NCI-H1436 (cell line): ENCODE measurements around the gene ARHGEF38.

Experiments
- DNase-seq: peaks from one replicate; lab custom pipeline; 2025; lab: John Stamatoyannopoulos, UW

Gene ARHGEF38

DNA sequence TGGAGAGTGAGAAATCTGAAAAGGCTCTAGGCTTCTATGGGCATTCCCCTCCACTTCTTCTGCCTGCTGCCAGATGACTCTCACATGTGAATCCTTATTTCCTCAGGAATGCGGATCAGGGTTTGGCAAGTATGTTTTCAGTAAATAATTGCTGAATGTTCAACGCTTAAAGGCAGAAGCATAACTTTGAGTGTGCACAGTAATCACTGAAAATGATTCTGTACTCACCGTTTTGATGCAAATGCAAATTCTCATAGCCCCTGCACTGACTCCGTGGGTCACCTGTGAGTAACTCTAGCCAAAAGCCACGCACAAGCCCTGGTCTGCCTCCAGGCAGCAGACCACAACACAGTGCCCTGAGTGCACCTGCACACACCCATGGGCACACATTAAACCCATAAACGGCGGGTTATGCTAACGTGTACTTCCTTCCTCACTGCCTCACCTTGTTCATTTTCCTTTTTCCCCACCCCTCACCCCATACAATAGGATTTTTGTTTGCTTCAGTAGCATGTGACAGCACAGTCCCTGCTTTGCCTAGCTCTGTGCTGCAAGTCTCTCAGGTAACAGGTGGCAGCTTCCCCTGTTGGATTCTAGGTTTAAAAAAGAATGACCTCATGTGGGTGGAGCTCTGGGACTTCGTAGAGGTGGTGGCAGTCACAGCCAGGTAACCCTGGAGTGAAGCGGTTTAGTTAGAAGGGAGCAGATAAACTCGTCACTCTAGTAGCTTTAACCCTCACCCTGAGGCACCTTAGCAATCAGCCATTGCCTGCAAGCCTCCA lies at the start of gene ARHGEF38:
TSS of gene ARHGEF38 (plus strand) at position 656 of the 782 bp plus-strand sequence. CDS start 146 bp downstream, outside the sequence.
- DNase-seq = peak; percentile 62

DNA sequence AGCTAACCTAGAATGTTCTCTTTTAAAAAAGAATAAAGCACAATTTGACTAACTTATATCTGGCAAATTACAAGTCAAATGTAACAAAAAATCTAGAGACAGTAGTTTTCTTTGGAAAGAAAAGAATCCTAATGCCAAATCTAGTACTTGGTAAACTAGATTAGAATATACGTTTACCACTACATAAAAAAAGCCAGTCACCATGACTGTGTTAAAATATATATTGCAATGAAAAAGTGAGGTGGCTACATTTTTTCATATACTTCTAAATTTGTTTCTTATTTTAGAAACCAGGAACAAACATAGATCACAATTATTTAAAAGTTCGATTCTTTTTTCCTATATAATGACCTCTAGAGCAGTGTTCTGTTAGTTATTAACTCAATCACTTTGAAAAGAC lies 48.9 kb upstream of the ARHGEF38 start:
- no peak for DNase-seq

DNA sequence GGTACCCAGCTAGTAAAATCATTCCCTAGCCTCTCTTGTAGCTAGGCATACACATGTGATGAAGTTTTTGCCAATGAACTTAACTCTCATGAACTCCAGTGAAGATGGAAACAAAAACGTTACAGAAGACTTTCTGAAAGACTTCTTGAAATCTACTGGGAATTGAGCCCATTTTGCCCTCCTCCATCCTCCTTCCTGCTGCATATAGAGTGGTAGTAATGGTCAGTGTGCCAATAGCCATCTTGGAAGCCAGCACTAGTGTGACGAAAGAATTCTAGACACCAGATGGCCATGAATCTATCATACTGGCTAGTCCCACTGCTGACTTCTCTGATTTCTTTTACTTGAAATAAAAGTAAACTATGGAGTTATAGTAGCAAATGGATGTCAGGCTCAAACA lies 47.7 kb upstream of the ARHGEF38 start:
- no peak for DNase-seq

DNA sequence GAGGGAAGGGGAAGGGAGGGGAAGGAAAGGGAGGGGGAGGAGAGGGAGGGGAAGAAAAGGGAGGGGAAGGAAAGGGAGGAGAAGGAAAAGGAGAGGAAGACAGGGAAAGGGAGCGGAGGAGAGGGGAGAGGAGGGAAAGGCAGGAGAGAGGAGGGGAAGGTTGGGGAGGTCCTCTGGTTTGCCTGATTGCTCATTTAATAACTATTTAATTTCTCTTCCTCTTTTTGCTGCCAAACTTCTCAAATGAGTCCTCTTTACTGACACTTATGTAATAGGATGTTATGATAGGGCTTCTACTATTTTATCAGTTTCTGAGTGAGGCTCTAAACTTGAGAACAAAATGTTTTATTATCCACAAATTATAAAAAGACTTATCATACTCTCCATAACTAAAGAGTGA lies 43.1 kb upstream of the ARHGEF38 start:
- no peak for DNase-seq

DNA sequence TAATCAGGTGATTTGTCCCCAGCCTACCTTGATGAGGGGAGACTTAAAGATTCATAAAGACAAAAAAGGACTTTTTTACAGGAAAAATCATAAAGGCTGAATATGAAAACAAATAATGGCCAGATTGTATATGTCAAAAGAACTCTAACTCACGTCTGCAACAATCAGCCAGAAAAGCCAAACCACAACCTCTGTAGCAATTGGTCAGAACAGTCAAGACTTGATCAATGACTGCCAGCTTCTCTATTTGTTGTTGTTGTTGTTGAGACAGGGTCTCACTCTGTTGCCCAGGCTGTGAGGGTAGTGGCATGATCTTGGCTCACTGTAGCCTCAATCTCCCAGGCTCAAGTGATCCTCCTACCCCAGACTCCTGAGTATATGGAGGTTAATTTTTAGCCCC lies 42.7 kb upstream of the ARHGEF38 start:
- no peak for DNase-seq

DNA sequence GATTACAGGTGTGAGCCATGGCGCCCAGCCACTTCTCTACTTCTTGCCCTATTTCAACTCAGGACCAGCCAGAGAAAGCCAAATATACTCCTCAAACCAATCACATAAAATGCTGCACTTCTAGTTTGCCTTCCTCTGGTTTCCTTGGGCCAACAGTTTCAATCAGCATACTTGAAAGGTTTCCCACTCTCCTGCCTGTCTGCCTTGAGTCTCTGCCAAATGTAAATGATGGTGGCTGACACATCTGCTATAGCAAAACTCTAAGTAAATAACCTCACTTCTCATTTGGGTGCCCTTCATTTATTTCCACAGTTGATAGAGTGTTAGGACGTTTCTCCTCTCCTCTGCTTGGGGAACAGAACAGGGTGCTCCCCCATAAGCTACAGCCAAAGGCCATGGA lies 42.2 kb upstream of the ARHGEF38 start:
- no peak for DNase-seq

- peak; percentile 62 for DNase-seq
Observed at GRCh38 chr4:105520819-105521790, 31.3 kb upstream of the ARHGEF38 start.

GRCh38 chr4:105526656-105527055 lies 25.8 kb upstream of the ARHGEF38 start:
- no peak for DNase-seq

GRCh38 chr4:105527081-105527480 lies 25.3 kb upstream of the ARHGEF38 start:
- DNase-seq = no peak

GRCh38 chr4:105536601-105537000 lies 15.8 kb upstream of the ARHGEF38 start:
- no peak for DNase-seq

- no peak for DNase-seq
Observed at GRCh38 chr4:105541420-105541819, 11.0 kb upstream of the ARHGEF38 start.

DNA sequence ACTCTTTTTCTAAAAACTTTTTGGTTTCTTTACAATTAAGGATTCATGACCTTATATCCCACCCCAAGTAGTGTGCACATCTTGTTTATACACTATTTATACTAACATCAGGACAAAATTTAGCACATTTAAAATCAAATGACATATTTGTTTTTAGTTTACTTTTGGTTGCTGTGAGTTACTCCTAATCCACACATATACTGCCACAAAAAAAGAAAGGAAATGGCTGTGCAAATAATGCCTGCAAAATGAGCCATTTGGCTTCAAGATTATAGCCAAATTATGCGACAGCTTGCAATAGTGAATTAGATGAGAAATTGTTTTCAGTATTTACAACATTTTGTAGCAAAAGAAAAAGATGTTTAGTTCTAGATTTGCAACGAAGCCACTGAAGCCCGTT lies 10.4 kb upstream of the ARHGEF38 start:
- no peak for DNase-seq

DNA sequence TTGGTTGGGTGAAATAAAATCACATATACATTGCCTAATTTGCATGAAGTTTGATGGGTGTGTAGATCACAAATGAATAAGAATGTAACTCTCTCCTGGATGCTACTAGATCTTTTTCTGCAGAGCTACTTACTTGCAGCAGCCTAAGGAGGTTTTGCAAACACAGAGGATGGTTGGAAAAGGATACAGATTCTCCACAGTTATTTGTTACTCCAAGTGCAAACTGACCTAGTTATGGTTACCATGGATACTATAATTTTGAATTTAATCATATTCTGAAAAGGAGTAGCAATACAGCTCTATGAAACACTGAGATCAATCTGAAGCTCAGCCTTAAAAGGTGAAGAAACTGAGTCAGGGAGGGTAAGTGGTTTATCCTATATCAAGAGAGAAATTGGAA lies 9.1 kb upstream of the ARHGEF38 start:
- no peak for DNase-seq

- DNase-seq = no peak
Observed at GRCh38 chr4:105543881-105544280, 8.5 kb upstream of the ARHGEF38 start.

- DNase-seq = peak; percentile 65
Observed at GRCh38 chr4:105544520-105545286, 7.7 kb upstream of the ARHGEF38 start.

DNA sequence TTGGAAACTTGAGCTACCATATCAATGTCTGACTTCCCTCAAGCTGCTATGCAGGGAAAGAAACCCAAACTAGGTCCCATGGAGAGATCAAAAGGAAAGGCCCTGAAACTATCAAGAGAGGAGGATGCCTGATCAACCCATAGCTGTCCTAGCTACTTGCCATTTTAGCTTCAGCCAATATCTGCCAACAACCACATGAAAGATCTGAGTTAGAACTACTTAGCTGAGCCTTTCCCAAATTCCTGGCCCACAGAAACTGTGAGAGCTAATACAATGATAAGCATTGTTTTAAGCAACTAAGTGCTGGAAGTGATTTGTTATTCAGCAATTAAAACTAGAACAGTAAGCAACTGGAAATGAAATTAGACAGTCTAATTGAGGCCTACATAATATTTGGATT lies 6.3 kb upstream of the ARHGEF38 start:
- no peak for DNase-seq

GRCh38 chr4:105547769-105548168 lies 4.7 kb upstream of the ARHGEF38 start:
- no peak for DNase-seq

- no peak for DNase-seq
Observed at GRCh38 chr4:105548483-105548882, 3.9 kb upstream of the ARHGEF38 start.

DNA sequence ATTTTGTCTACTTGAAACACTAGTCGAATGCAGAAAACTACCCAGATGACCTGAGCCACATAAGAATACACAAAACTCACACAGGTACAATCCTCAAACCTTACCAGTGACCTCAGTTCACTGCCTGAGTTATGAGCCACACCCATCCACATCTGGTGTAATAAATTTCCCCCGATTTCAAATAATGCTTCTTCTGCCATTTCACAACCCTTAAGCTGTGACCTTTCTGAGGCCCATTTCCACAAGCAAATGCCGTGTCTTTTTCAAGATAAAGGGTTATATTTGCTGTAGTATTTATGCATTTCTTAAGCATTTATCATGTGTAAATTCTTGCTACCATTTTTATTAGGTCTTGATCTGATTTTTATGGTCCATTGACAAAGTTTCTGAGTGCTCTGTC lies 1.8 kb upstream of the ARHGEF38 start:
- DNase-seq = no peak

GRCh38 chr4:105555409-105555808 lies 3.0 kb downstream of the ARHGEF38 start:
- DNase-seq = no peak

DNA sequence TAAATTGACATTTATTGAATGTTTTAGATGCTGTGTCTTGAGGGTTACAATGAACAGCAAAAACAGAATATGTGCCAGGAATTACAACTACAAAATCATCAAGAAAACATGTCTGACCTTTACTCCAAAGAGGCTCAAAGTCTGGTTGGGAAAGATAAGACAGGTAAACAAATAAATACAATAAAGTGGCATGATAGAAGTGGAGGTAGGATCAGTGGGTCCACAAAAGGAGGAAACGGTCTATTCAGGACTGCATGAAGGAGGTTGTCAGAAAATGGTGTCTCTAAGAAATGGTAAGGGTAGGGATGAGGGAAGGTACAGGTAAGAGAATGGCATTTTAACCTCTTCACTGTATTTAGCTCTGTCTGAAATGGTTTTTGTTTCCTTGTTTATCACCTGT lies 3.8 kb downstream of the ARHGEF38 start:
- DNase-seq = no peak

DNA sequence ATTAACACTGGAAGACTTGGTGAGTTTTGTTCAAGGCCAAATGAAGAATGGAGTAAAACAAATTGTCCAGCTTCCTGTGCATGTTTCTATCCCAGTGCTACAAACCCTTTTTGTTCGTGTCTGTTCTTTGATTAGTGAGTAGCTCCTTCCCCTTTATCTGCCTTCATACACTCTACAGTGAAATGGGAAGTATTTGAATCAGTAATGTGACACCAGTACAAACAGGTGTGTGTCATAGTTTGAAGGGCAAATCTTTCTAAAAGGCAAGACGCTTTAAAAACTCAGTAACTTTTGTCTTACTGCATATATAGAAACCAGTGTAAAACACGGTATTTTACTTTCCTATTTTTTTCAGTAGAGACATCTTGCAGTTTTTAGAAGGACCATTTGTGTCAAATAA lies 5.9 kb downstream of the ARHGEF38 start:
- DNase-seq = no peak
